Central memory CD8-positive, alpha-beta T cell (primary cell): ENCODE measurements around the gene SYNDIG1L.
A peak's percentile ranks its signal among the peaks of the same experiment; 100 is the strongest.

Source experiments
- ATAC-seq: fragments of 150-1000 bp; cut with Tn5 transposase; replicated peaks from 2 replicates; pipeline ENCODE4 v1.10.0; 2022; ENCODE audit warnings: mild to moderate bottlenecking, moderate FRiP score, moderate number of reproducible peaks; ENCODE audit not compliant: poor library complexity, severe bottlenecking; ENCODE audit errors: extremely low read depth
- DNase-seq, 2 donors: peaks; one replicate each; pipeline ENCODE4 v3.0.0; 2021; ENCODE audit warnings: low spot score in 2 of 2
- H3K27ac Mint-ChIP-seq: one replicate; pipeline ENCODE4 v1.8.0; 2022; ENCODE audit warnings: low read depth, mild to moderate bottlenecking, moderate library complexity, mixed read lengths
- H3K27me3 Mint-ChIP-seq: one replicate; pipeline ENCODE4 v1.8.0; 2022; ENCODE audit warnings: mixed read lengths
- H3K36me3 Mint-ChIP-seq: one replicate; pipeline ENCODE4 v1.8.0; 2022; ENCODE audit warnings: mild to moderate bottlenecking, moderate library complexity, mixed read lengths; ENCODE audit not compliant: insufficient read depth
- H3K4me1 Mint-ChIP-seq: one replicate; pipeline ENCODE4 v1.8.0; 2022; ENCODE audit warnings: mixed read lengths
- H3K4me3 Mint-ChIP-seq: one replicate; pipeline ENCODE4 v1.8.0; 2022; ENCODE audit warnings: mild to moderate bottlenecking, moderate library complexity, mixed read lengths
- H3K9me3 Mint-ChIP-seq: one replicate; pipeline ENCODE4 v1.8.0; 2022; ENCODE audit warnings: mixed read lengths

The SYNDIG1L gene

DNA sequence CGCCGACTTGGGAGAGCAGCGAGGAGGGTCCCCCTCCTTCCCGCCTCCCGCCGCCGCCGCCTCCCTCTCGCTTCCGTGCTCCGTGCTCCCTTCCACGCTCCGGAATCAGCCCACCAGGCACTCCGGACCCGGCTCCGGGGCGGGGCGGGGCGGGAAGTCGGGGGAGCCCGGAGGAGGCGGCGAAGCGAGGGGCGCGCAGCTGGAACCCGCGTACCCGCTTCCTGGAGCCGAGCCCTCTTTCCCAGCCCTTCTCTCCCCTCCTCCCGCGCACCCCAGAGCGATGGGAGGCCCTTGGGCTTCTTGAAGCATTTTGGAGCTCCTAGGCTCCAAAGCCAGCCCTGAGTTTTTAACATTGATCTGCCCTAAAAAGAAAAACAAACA is at the start of gene SYNDIG1L:
Gene SYNDIG1L, minus strand, starts transcription at position 9 of the 381 bp plus-strand sequence. CDS start 16,466 bp downstream, outside the sequence.
- no peak for DNase-seq
- Mint-ChIP-seq H3K27me3 (peaks cover 66% of the 10 kb centered on the region), H3K27ac (no peak within 1 kb of the TSS), H3K4me1 (no peaks in the 10 kb centered on the region), H3K4me3 (peak within 1 kb of the TSS; percentile 39), H3K9me3 (no peaks in the 10 kb centered on the region), H3K36me3 (peaks cover 6% of the 10 kb centered on the region)
- ATAC-seq, result no peak

GRCh38 chr14:74475678-74476077 is 49.7 kb upstream of the SYNDIG1L start:
- no peaks in the 10 kb centered on the region for H3K9me3 Mint-ChIP-seq
- no peaks in the 10 kb centered on the region for H3K27me3 Mint-ChIP-seq
- H3K4me1 Mint-ChIP-seq, result no peaks in the 10 kb centered on the region
- no peak overlapping the region for H3K4me3 Mint-ChIP-seq
- ATAC-seq, result no peak
- no peak overlapping the region for H3K27ac Mint-ChIP-seq
- no peak for DNase-seq
- peaks cover 3% of the 10 kb centered on the region for H3K36me3 Mint-ChIP-seq

DNA sequence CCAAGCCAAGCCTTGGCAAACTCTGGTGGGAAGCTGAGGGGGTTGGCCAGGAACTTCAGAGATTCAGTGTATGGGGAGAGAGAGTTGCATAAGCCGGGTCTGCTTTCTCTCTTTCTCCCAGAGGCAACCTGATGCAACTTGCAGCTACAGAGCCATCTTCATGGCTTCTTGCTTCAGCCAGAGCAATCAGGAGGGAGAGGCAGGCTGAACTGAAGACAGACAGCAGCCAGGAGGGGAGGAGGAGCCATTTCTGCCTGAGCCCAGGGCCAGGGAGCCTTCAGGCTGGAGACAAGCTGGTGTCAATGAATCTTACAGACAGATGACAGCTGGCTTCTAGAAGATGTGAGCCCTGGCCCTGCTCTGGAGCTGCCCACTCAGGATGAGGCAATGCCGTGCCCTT is 48.4 kb upstream of the SYNDIG1L start:
- Mint-ChIP-seq H3K27ac (no peak overlapping the region), H3K36me3 (peaks cover 3% of the 10 kb centered on the region), H3K27me3 (no peaks in the 10 kb centered on the region), H3K9me3 (no peaks in the 10 kb centered on the region), H3K4me3 (no peak overlapping the region), H3K4me1 (no peaks in the 10 kb centered on the region)
- DNase-seq (no peak), ATAC-seq (no peak)

DNA sequence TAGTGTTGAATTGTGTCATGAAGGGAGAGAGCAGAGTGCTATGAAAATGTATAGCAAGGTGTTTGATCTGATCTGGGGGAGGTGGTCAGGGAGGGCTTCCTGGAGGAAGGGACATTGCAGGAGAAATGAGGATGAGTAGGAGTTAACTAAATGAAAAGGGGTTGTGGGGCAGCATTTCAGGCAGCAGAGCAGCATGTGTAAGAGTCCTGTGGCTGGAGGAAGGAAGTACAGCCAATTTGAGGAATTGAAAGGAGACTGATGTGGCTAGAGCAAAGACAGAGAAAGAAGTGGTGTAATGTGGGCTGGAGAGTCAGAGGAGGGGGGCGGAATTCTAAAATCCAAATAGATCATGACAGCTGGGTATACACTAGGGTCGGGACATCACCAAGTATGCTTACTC is 46.6 kb upstream of the SYNDIG1L start:
- H3K27ac Mint-ChIP-seq, result no peak overlapping the region
- ATAC-seq (no peak), DNase-seq (no peak)
- H3K36me3 Mint-ChIP-seq, result peaks cover 2% of the 10 kb centered on the region
- no peak overlapping the region for H3K4me3 Mint-ChIP-seq
- no peaks in the 10 kb centered on the region for H3K4me1 Mint-ChIP-seq
- no peaks in the 10 kb centered on the region for H3K9me3 Mint-ChIP-seq
- H3K27me3 Mint-ChIP-seq, result no peaks in the 10 kb centered on the region

GRCh38 chr14:74469548-74470518 is 43.8 kb upstream of the SYNDIG1L start:
- ATAC-seq (no peak), DNase-seq (no peak)
- H3K4me1 Mint-ChIP-seq, result no peaks in the 10 kb centered on the region
- no peak overlapping the region for H3K4me3 Mint-ChIP-seq
- H3K36me3 Mint-ChIP-seq, result peaks cover 2% of the 10 kb centered on the region
- H3K9me3 Mint-ChIP-seq, result no peaks in the 10 kb centered on the region
- H3K27ac Mint-ChIP-seq, result no peak overlapping the region
- no peaks in the 10 kb centered on the region for H3K27me3 Mint-ChIP-seq

DNA sequence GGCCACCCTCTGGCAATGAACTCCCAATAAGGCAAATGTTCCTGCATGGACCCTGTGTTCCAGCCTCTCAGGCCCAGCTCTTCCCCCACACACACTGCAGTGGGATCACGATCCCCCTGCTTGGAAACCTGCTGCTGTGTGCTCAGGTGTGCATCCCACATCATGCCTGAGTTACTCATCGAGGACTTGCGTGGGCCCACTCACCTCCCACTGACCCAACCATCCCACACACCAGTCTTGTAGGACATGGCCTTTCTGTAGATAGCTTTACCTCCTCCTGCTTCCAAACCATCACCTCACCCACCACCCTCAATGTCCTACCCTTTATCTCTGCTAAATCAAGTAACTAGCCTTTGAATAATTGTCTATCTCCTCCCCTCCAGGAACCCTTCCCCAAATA is 42.5 kb upstream of the SYNDIG1L start:
- no peaks in the 10 kb centered on the region for H3K36me3 Mint-ChIP-seq
- no peaks in the 10 kb centered on the region for H3K4me1 Mint-ChIP-seq
- DNase-seq (no peak), ATAC-seq (no peak)
- H3K27me3 Mint-ChIP-seq, result peaks cover 2% of the 10 kb centered on the region
- H3K27ac Mint-ChIP-seq, result no peak overlapping the region
- no peaks in the 10 kb centered on the region for H3K9me3 Mint-ChIP-seq
- no peak overlapping the region for H3K4me3 Mint-ChIP-seq

DNA sequence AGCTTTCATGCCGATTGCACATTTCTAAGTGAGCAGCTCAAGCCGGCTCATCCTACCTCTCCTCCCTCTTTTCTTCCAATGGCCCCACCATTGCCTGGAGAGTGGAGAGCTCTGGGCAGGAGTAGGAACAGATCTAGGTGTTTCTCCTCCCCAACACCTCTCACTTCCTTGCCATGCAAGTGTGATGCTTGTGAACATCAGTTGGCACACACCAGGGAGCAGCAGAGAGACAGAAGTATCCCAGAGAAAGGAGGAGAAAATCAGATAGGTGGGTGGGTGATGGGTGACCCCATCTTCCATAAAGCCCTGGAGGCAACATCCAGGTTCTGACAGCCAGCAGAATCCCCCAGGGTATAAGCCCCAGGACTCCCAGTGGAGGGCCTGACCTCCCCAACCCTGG is 39.3 kb upstream of the SYNDIG1L start:
- H3K36me3 Mint-ChIP-seq, result no peaks in the 10 kb centered on the region
- no peak overlapping the region for H3K4me3 Mint-ChIP-seq
- H3K4me1 Mint-ChIP-seq, result no peaks in the 10 kb centered on the region
- ATAC-seq (no peak), DNase-seq (no peak)
- peaks cover 29% of the 10 kb centered on the region for H3K27me3 Mint-ChIP-seq
- no peaks in the 10 kb centered on the region for H3K9me3 Mint-ChIP-seq
- H3K27ac Mint-ChIP-seq, result no peak overlapping the region

DNA sequence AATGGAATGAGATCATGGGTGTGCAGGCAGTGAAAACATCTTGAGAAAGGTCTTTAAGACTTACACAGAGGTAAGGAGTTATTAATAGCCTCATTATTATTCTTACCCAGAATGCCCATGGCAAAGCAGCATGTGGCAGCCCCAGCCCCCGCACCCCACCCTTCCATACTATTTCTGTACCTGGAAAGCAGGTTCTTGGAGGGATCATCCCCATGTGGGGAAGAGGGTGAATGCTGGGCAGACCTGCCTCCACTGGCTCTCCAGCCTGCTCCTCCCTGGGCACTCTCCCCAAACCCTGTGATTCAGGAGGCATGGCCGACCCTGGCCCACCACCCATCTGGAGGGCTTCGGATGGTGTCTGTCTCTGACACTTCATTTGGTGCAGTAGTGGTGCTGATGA is 38.8 kb upstream of the SYNDIG1L start:
- H3K9me3 Mint-ChIP-seq, result no peaks in the 10 kb centered on the region
- no peak overlapping the region for H3K4me3 Mint-ChIP-seq
- no peak overlapping the region for H3K27ac Mint-ChIP-seq
- no peak for ATAC-seq
- H3K36me3 Mint-ChIP-seq, result no peaks in the 10 kb centered on the region
- no peaks in the 10 kb centered on the region for H3K4me1 Mint-ChIP-seq
- H3K27me3 Mint-ChIP-seq, result peaks cover 35% of the 10 kb centered on the region
- no peak for DNase-seq

GRCh38 chr14:74463697-74464096 is 37.7 kb upstream of the SYNDIG1L start:
- H3K27ac Mint-ChIP-seq, result no peak overlapping the region
- ATAC-seq (no peak), DNase-seq (no peak)
- no peak overlapping the region for H3K4me3 Mint-ChIP-seq
- no peaks in the 10 kb centered on the region for H3K9me3 Mint-ChIP-seq
- H3K36me3 Mint-ChIP-seq, result no peaks in the 10 kb centered on the region
- no peaks in the 10 kb centered on the region for H3K4me1 Mint-ChIP-seq
- peaks cover 38% of the 10 kb centered on the region for H3K27me3 Mint-ChIP-seq

GRCh38 chr14:74462993-74463392 is 37.0 kb upstream of the SYNDIG1L start:
- no peaks in the 10 kb centered on the region for H3K9me3 Mint-ChIP-seq
- ATAC-seq (no peak), DNase-seq (no peak)
- H3K27ac Mint-ChIP-seq, result no peak overlapping the region
- H3K4me1 Mint-ChIP-seq, result no peaks in the 10 kb centered on the region
- no peaks in the 10 kb centered on the region for H3K36me3 Mint-ChIP-seq
- H3K4me3 Mint-ChIP-seq, result no peak overlapping the region
- H3K27me3 Mint-ChIP-seq, result peaks cover 38% of the 10 kb centered on the region

GRCh38 chr14:74459976-74460375 is 34.0 kb upstream of the SYNDIG1L start:
- Mint-ChIP-seq H3K27ac (no peak overlapping the region), H3K9me3 (no peaks in the 10 kb centered on the region), H3K36me3 (no peaks in the 10 kb centered on the region), H3K4me3 (no peak overlapping the region), H3K27me3 (peaks cover 65% of the 10 kb centered on the region), H3K4me1 (no peaks in the 10 kb centered on the region)
- DNase-seq (no peak), ATAC-seq (no peak)

DNA sequence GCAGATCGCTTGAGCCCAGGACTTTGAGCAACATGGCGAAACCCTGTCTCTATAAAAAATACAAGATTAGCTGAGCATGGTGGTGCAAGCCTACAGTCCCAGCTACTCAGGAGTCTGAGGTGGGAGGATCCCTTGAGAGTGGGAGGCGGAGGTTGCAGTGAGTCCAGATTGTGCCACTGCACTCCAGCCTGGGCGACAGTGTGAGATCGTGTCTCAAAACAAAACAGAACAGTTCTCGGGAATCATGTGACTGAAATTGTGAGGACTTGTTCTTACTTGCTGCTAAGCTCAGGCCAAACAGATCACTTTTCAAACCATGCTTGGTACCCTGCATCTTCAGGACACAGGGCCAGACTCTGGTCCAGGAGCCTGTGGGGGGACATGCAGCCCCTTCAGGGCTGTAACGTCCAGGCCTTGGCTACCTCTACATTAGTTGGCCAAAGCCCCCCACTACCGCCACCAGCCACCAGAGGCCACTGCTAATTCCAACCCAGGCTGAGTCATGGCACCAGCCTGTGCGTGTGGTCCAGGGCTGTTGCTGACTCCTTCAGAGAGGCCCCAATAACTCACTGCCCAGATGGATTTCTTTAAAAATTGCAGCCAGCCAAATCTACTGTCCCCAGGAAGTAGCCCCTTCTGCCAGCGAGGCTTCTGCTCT is 33.4 kb upstream of the SYNDIG1L start:
- H3K36me3 Mint-ChIP-seq, result no peaks in the 10 kb centered on the region
- no peaks in the 10 kb centered on the region for H3K9me3 Mint-ChIP-seq
- no peak for DNase-seq
- no peak overlapping the region for H3K27ac Mint-ChIP-seq
- no peak overlapping the region for H3K4me3 Mint-ChIP-seq
- H3K27me3 Mint-ChIP-seq, result peaks cover 65% of the 10 kb centered on the region
- no peaks in the 10 kb centered on the region for H3K4me1 Mint-ChIP-seq
- ATAC-seq, result no peak

GRCh38 chr14:74457565-74457895 is 31.5 kb upstream of the SYNDIG1L start:
- H3K4me3 Mint-ChIP-seq, result no peak overlapping the region
- ATAC-seq, result no peak
- H3K9me3 Mint-ChIP-seq, result no peaks in the 10 kb centered on the region
- H3K4me1 Mint-ChIP-seq, result no peaks in the 10 kb centered on the region
- H3K36me3 Mint-ChIP-seq, result no peaks in the 10 kb centered on the region
- H3K27ac Mint-ChIP-seq, result no peak overlapping the region
- no peak for DNase-seq
- peaks cover 66% of the 10 kb centered on the region for H3K27me3 Mint-ChIP-seq
